ENCODE measurements around the gene EPHB2. TPM values are rescaled to one million over a fixed set of nuclear protein-coding genes. Genes with fewer than 3 reads are reported as not detected.

The EPHB2 gene
- total RNA-seq, 1 experiment from 2014 or later: 18.5 TPM

DNA sequence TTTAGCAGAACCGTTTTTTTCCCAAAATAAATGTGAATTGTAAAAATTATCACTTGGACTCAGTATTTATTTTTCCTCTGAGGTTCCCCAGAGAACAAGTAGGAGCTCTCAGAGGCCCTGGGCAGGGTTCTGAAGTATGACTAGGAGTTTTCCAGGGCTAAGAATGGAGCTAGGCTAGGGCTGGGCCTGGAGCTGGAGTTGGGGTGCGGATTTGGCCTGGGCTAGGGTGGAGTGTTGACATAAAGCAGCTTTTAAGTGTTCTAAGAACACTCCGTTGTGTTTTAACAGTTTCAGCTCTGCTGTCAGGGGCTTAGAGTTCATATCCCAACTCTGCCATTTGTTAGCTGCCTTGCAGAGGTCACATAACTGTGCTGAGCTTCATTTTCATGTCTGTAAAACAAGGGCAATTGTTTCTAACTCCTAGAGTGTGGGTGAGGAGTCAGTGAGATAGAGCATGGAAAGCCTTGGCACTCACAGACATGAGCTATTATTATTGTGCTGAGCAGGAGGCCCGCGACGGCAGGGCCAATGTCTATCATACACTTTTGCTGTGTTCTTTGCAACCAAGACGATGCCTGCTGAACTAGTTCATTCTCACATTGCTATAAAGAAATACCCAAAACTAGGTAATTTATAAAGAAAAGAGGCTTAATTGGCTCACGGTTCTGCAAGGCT is 210.9 kb downstream of the EPHB2 start:
- CTCF ChIA-PET: interaction anchor here (0.7 to 3.1 kb wide), 4 partner anchors 8 to 217 kb away, joined by 3 to 14 read pairs (median 4); no protein-coding TSS in a partner anchor
- H3K27ac Mint-ChIP-seq: peak overlapping the region; percentile 65; the same call in 1 of the 2 replicates
- no peak for ATAC-seq

DNA sequence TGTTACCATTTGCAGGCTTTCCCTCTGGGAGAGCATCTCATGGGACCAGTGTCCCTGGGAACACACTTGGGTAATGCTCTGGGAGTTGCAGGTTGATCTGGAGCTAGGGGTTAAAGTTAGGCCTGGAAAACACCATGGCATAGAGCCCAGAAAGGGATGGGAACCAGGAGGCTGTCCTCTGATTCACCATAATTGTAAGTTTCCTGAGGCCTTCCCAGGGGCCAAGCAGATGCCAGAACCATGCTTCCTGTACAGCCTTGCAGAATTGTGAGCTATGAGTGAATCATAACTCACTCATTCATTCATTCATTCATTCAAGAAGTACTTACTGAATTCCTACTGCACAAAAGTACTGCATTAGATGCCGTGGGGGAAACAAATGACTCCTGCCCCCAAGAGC is 212.0 kb downstream of the EPHB2 start:
- POLR2A ChIA-PET: no interaction called here
- DNase-seq (ENCODE audit: low spot score): no peak
- no peak overlapping the region for H3K27ac Mint-ChIP-seq
- no peaks in the 10 kb centered on the region for H3K27me3 Mint-ChIP-seq (ENCODE audit: low read depth)
- TF ChIP-seq ZNF671 (CRISPR knock-in tag; IDR thresholded peaks at IDR 0.05): no peak
- no peak for TF ChIP-seq ETV6 (CRISPR knock-in tag; IDR thresholded peaks at IDR 0.05)
- TF ChIP-seq ZNF138 (CRISPR knock-in tag; conservative IDR thresholded peaks at IDR 0.05): no peak
- TF ChIP-seq CDX4 (CRISPR knock-in tag; IDR thresholded peaks at IDR 0.05; ENCODE audit: borderline replicate concordance): no peak
- TF ChIP-seq NFYB (CRISPR knock-in tag; conservative IDR thresholded peaks at IDR 0.05; ENCODE audit: low read depth): no peak
- H3K36me3 Mint-ChIP-seq: no peaks in the 10 kb centered on the region
- no peak overlapping the region for H3K4me3 Mint-ChIP-seq
- no peaks in the 10 kb centered on the region for H3K4me1 Mint-ChIP-seq
- H3K9me3 Mint-ChIP-seq: no peaks in the 10 kb centered on the region
- CTCF ChIA-PET: interaction anchor here (0.8 to 0.9 kb wide), 2 partner anchors 61 to 219 kb away, joined by 3 to 4 read pairs; no protein-coding TSS in a partner anchor
- no peak for ATAC-seq

More for the DNA sequence above, 210.9 kb downstream of the EPHB2 start:
- TF ChIP-seq GABPB1 (CRISPR knock-in tag; IDR thresholded peaks at IDR 0.05) (no peak), ZNF317 (CRISPR knock-in tag; IDR thresholded peaks at IDR 0.05; ENCODE audit: borderline replicate concordance, low read depth) (no peak), ZNF263 (CRISPR knock-in tag; IDR thresholded peaks at IDR 0.05; ENCODE audit: low read depth) (no peak), GTF2I (CRISPR knock-in tag; conservative IDR thresholded peaks at IDR 0.05) (no peak), ZNF423 (CRISPR knock-in tag; IDR thresholded peaks at IDR 0.05) (no peak)
- TF ChIP-seq, protein P1, sequence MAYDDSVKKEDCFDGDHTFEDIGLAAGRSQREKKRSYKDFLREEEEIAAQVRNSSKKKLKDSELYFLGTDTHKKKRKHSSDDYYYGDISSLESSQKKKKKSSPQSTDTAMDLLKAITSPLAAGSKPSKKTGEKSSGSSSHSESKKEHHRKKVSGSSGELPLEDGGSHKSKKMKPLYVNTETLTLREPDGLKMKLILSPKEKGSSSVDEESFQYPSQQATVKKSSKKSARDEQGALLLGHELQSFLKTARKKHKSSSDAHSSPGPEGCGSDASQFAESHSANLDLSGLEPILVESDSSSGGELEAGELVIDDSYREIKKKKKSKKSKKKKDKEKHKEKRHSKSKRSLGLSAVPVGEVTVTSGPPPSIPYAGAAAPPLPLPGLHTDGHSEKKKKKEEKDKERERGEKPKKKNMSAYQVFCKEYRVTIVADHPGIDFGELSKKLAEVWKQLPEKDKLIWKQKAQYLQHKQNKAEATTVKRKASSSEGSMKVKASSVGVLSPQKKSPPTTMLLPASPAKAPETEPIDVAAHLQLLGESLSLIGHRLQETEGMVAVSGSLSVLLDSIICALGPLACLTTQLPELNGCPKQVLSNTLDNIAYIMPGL (CRISPR knock-in tag; IDR thresholded peaks at IDR 0.05): no peak
- TF ChIP-seq, protein P2, sequence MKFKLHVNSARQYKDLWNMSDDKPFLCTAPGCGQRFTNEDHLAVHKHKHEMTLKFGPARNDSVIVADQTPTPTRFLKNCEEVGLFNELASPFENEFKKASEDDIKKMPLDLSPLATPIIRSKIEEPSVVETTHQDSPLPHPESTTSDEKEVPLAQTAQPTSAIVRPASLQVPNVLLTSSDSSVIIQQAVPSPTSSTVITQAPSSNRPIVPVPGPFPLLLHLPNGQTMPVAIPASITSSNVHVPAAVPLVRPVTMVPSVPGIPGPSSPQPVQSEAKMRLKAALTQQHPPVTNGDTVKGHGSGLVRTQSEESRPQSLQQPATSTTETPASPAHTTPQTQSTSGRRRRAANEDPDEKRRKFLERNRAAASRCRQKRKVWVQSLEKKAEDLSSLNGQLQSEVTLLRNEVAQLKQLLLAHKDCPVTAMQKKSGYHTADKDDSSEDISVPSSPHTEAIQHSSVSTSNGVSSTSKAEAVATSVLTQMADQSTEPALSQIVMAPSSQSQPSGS (CRISPR knock-in tag; IDR thresholded peaks at IDR 0.05; ENCODE audit: borderline replicate concordance, low read depth): no peak
- TF ChIP-seq, protein P3, sequence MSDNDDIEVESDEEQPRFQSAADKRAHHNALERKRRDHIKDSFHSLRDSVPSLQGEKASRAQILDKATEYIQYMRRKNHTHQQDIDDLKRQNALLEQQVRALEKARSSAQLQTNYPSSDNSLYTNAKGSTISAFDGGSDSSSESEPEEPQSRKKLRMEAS (CRISPR knock-in tag; IDR thresholded peaks at IDR 0.05): no peak
- Mint-ChIP-seq H3K36me3 (no peaks in the 10 kb centered on the region), H3K4me1 (no peaks in the 10 kb centered on the region), H3K4me3 (no peak overlapping the region), H3K9me3 (no peaks in the 10 kb centered on the region), H3K27me3 (ENCODE audit: low read depth) (no peaks in the 10 kb centered on the region)
- POLR2A ChIA-PET: interaction anchor here (0.6 kb wide), 1 partner anchor 8 kb away, joined by 3 read pairs; no protein-coding TSS in a partner anchor
- DNase-seq (ENCODE audit: low spot score): no peak

GRCh38 chr1:22925111-22925510 is 214.5 kb downstream of the EPHB2 start:
- no peak for ATAC-seq
- no peaks in the 10 kb centered on the region for H3K36me3 Mint-ChIP-seq
- ChIA-PET CTCF (interaction anchor here (1.5 kb wide), 1 partner anchor 221 kb away, joined by 4 read pairs; no protein-coding TSS in a partner anchor), POLR2A (no interaction called here)
- H3K27ac Mint-ChIP-seq: no peak overlapping the region
- TF ChIP-seq, protein P1 (CRISPR knock-in tag; IDR thresholded peaks at IDR 0.05): no peak
- TF ChIP-seq TP53 (CRISPR knock-in tag; IDR thresholded peaks at IDR 0.05) (no peak), NR3C1 (CRISPR knock-in tag; conservative IDR thresholded peaks at IDR 0.05; ENCODE audit: low read depth) (no peak), USF1 (CRISPR knock-in tag; IDR thresholded peaks at IDR 0.05) (no peak), ELF4 (CRISPR knock-in tag; IDR thresholded peaks at IDR 0.05; ENCODE audit: low read depth) (no peak)
- no peaks in the 10 kb centered on the region for H3K9me3 Mint-ChIP-seq
- peaks cover 3% of the 10 kb centered on the region; the same call in 1 of the 2 replicates for H3K27me3 Mint-ChIP-seq (ENCODE audit: low read depth)
- no peak overlapping the region for H3K4me3 Mint-ChIP-seq
- DNase-seq (ENCODE audit: low spot score): no peak
- H3K4me1 Mint-ChIP-seq: no peaks in the 10 kb centered on the region
